Measurements from ENCODE around the gene INO80.

DNA sequence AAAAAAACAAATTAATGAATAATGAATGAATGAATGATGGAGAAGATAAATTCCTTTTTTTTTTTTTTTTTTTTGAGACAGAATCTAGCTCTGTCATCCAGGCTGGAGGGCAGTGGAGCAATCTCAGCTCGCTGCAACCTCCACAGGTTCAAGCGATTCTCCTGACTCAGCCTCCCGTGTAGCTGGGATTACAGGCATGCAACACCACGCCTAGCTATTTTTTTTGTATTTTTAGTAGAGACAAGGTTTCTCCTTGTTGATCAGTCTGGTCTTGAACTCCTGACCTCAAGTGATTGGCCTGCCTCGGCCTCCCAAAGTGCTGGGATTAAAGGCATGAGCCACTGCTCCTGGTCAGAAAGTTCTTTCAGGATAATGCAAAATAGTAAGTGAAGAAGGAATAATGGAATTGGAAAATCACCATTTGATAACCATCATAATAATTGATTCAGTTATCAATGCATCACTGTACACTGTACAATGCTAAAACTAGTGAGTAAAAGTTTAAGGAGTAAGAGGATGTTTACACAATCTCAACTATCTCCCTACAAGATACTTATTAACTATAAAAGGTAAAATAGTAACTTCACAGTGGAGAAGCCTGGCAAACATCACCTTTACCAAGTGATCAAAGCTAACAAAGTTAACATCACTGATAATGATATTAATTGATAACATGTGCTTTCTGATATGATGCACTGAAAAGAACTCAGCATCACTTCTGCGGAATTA, 12.3 kb upstream of the INO80 start:
- TF ChIP-seq, protein P1, sequence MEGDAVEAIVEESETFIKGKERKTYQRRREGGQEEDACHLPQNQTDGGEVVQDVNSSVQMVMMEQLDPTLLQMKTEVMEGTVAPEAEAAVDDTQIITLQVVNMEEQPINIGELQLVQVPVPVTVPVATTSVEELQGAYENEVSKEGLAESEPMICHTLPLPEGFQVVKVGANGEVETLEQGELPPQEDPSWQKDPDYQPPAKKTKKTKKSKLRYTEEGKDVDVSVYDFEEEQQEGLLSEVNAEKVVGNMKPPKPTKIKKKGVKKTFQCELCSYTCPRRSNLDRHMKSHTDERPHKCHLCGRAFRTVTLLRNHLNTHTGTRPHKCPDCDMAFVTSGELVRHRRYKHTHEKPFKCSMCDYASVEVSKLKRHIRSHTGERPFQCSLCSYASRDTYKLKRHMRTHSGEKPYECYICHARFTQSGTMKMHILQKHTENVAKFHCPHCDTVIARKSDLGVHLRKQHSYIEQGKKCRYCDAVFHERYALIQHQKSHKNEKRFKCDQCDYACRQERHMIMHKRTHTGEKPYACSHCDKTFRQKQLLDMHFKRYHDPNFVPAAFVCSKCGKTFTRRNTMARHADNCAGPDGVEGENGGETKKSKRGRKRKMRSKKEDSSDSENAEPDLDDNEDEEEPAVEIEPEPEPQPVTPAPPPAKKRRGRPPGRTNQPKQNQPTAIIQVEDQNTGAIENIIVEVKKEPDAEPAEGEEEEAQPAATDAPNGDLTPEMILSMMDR (IDR thresholded peaks at IDR 0.05) = no peak
- no peak for TF ChIP-seq POLR2A (IDR thresholded peaks at IDR 0.05)

Measured in upper lobe of left lung (tissue), 4 donors.